Measurements from ENCODE around the gene DIS3L2. TPM values are rescaled to one million over a fixed set of nuclear protein-coding genes. Genes with fewer than 3 reads are reported as not detected.
"Not testable (repeated sequence)": the region's sequence is repeated elsewhere in the genome, so short reads cannot be mapped to it uniquely, and the experiment has no call there.

The DIS3L2 gene
- total and polyA plus RNA-seq, 7 donors, result 10.7 to 20.8 (median 16.0) TPM

DNA sequence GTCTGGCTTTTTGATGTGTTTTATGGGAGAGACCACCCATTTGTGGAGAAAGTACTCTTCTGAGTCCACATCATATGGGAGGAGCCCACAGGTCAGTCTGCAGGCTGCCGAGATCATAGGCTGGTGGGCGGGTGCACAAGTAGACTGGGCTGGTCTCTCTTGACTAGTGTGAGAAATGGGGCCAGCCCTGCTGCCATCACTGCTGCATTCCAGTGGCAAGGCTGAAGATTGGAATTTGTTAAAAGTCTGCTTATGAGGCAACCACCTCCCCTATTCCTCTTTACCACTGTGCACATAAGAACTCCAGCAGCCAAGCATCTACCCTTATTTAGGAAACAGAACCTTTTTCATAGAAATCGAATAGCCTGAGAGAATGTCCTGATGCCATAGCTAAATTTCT lies 200.7 kb downstream of the DIS3L2 start:
- WGBS, 3 donors, result 96 to 98% (median 97%) methylated on average over 3 of the region's 3 CpGs
- intact Hi-C loops (cut with DNase I), result no loop called here
- no peaks in the 10 kb centered on the region for H3K27me3 ChIP-seq (ENCODE audit: insufficient read depth in 3 of 3, low read length in 2 of 3)

DNA sequence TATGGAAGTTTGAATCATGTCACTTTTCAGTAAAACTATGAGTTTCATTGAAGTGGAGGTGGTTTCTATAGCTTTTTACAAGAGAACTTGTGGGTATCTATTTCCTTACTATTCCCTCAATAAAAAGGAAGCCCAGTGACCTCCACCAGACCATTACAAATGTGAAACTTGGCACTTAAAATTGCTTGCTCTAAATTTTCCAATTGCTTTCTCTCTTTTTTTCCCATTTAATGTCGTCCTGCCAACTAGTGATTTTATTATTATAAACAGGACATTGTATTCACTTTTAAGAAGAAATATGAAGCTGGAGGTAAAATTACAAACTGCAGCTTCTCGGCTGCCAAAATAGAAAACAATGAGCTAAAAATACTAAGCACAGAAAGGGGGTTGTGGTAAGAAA lies 208.9 kb downstream of the DIS3L2 start:
- TF ChIP-seq, protein P1, sequence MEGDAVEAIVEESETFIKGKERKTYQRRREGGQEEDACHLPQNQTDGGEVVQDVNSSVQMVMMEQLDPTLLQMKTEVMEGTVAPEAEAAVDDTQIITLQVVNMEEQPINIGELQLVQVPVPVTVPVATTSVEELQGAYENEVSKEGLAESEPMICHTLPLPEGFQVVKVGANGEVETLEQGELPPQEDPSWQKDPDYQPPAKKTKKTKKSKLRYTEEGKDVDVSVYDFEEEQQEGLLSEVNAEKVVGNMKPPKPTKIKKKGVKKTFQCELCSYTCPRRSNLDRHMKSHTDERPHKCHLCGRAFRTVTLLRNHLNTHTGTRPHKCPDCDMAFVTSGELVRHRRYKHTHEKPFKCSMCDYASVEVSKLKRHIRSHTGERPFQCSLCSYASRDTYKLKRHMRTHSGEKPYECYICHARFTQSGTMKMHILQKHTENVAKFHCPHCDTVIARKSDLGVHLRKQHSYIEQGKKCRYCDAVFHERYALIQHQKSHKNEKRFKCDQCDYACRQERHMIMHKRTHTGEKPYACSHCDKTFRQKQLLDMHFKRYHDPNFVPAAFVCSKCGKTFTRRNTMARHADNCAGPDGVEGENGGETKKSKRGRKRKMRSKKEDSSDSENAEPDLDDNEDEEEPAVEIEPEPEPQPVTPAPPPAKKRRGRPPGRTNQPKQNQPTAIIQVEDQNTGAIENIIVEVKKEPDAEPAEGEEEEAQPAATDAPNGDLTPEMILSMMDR (IDR thresholded peaks at IDR 0.05), result no peak
- Histone ChIP-seq H3K36me3 (ENCODE audit: insufficient read depth in 1 of 2, low read depth in 1 of 2) (no peaks in the 10 kb centered on the region), H3K4me3 (no peak overlapping the region), H3K27me3 (ENCODE audit: insufficient read depth in 3 of 3, low read length in 2 of 3) (no peaks in the 10 kb centered on the region), H3K27ac (no peak overlapping the region), H3K4me1 (peaks cover 19% of the 10 kb centered on the region), H3K9me3 (peaks cover 6% of the 10 kb centered on the region)
- no peak for ATAC-seq
- no peak for DNase-seq
- intact Hi-C loops (cut with DNase I), result no loop called here
- WGBS, 3 donors, result 9 to 16% (median 14%) methylated on average over 2 of the region's 2 CpGs

More for the DNA sequence above, 200.7 kb downstream of the DIS3L2 start:
- ATAC-seq (no peak), DNase-seq (no peak)
- TF ChIP-seq, protein P1 (IDR thresholded peaks at IDR 0.05), result no peak
- no peaks in the 10 kb centered on the region for H3K9me3 ChIP-seq
- no peaks in the 10 kb centered on the region for H3K4me1 ChIP-seq
- H3K4me3 ChIP-seq, result no peak overlapping the region
- peaks cover 0 to 24% of the 10 kb centered on the region in 2 donors for H3K36me3 ChIP-seq (ENCODE audit: insufficient read depth in 1 of 2, low read depth in 1 of 2)
- no peak overlapping the region for H3K27ac ChIP-seq

DNA sequence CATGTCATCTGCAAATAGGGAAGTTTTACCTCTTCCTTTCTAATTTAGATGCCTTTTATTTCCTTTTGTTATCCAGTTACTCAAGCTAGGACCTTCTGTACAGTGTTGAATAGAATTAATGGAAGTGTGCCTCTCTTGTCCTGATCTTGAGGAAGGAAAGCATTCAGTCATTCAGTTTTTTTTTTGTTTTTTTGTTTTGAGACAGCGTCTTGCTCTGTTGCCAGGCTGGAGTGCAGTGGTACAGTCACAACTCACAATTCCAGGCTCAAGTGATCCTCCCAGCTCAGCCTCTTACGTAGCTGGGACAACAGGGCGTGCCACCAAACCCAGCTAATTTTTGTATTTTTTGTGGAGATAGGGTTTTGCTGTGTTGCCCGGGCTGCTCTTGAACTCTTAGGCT lies 213.1 kb downstream of the DIS3L2 start:
- no peaks in the 10 kb centered on the region for H3K36me3 ChIP-seq (ENCODE audit: insufficient read depth in 1 of 2, low read depth in 1 of 2)
- DNase-seq (no peak), ATAC-seq (no peak)
- 83 to 90% (median 84%) methylated on average over 4 of the region's 4 CpGs for WGBS, 3 donors
- H3K27me3 ChIP-seq (ENCODE audit: insufficient read depth in 3 of 3, low read length in 2 of 3), result no peaks in the 10 kb centered on the region
- TF ChIP-seq, protein P1 (IDR thresholded peaks at IDR 0.05), result no peak
- peaks cover 15% of the 10 kb centered on the region for H3K4me1 ChIP-seq
- no peak overlapping the region for H3K27ac ChIP-seq
- peaks cover 6% of the 10 kb centered on the region for H3K9me3 ChIP-seq
- no peak overlapping the region for H3K4me3 ChIP-seq
- intact Hi-C loops (cut with DNase I), result no loop called here

DNA sequence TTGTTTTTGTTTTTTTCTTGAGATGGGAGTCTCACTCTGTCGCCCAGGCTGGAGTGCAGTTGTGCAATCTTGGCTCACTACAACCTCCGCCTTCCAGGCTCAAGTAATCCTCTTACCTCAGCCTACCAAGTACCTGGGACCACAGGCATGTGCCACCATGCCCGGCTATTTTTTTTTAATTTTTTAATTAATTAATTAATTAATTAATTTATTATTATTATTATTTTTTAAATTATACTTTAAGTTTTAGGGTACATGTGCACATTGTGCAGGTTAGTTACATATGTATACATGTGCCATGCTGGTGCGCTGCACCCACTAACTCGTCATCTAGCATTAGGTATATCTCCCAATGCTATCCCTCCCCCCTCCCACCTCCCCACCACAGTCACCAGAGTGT lies 215.1 kb downstream of the DIS3L2 start:
- H3K4me1 ChIP-seq; H3K27ac ChIP-seq; H3K4me3 ChIP-seq; H3K27me3 ChIP-seq (ENCODE audit: insufficient read depth in 3 of 3, low read length in 2 of 3); intact Hi-C loops (cut with DNase I); H3K9me3 ChIP-seq; ATAC-seq; H3K36me3 ChIP-seq (ENCODE audit: insufficient read depth in 1 of 2, low read depth in 1 of 2); DNase-seq: not testable (repeated sequence)
- WGBS, 3 donors, result 98 to 100% (median 98%) methylated on average over 4 to 5 of the region's 5 CpGs

DNA sequence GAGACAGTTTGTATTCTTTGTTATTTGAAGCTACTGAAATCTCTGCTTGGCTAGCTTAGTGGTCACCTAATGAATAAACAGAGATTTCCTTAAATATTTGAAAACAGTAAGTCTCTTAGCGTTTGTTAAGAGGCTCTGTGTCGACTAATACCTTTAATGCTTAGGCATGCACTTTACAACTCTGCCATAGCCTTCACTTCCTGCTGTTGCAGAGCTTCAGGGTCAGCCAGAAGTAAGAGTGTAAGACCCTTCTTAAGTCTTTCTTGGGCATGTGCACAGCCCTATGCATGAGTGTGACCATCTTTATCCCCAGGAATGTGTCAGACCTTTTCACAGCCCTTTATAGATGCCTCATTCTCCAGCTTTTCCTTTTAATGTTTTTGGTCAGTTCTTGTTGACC lies 221.8 kb downstream of the DIS3L2 start:
- no peaks in the 10 kb centered on the region for H3K4me1 ChIP-seq
- H3K27me3 ChIP-seq (ENCODE audit: insufficient read depth in 3 of 3, low read length in 2 of 3), result no peaks in the 10 kb centered on the region
- 84 to 93% (median 91%) methylated on average over 2 of the region's 2 CpGs for WGBS, 3 donors
- intact Hi-C loops (cut with DNase I), result no loop called here
- H3K9me3 ChIP-seq, result no peaks in the 10 kb centered on the region
- ATAC-seq (no peak), DNase-seq (no peak)
- H3K36me3 ChIP-seq (ENCODE audit: insufficient read depth in 1 of 2, low read depth in 1 of 2), result no peaks in the 10 kb centered on the region
- H3K27ac ChIP-seq, result no peak overlapping the region
- TF ChIP-seq, protein P1 (IDR thresholded peaks at IDR 0.05), result no peak
- no peak overlapping the region for H3K4me3 ChIP-seq
